ENCODE results near the gene CST4.

Gene CST4

DNA sequence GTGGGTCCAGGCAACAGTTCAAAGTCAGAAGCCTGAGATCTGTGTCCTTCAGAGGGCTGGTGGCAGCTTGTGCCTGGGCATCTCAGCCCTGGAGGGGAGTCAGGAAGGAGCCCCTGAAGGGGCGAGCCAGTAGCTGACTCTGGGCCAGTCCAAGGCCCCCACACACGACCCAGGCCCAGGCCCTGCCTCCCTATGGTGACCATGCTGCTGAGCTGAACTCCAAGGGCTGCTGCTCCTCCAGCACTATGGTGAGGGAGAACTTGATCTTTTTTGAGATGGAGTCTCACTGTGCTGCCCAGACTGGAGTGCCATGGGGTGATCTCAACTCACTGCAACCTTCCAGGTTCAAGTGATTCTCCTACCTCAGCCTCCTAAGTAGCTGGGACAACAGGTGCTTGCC, 35.9 kb downstream of the CST4 start:
- Histone ChIP-seq H3K9ac (ENCODE audit: low read depth, low read length) (no peak overlapping the region), H3K27me3 (ENCODE audit: control insufficient read depth, insufficient read depth, low read length) (no peaks in the 10 kb centered on the region), H3K36me3 (ENCODE audit: control insufficient read depth, insufficient read depth, low read length) (no peaks in the 10 kb centered on the region), H3K4me3 (ENCODE audit: low read depth, low read length) (no peak overlapping the region), H3K27ac (ENCODE audit: low read depth, low read length) (no peak overlapping the region), H3K4me1 (ENCODE audit: control insufficient read depth, insufficient read depth, low read length) (no peaks in the 10 kb centered on the region; the same call in 1 of the 2 replicates), H3K9me3 (ENCODE audit: control insufficient read depth, insufficient read depth, low read length) (no peaks in the 10 kb centered on the region)

DNA sequence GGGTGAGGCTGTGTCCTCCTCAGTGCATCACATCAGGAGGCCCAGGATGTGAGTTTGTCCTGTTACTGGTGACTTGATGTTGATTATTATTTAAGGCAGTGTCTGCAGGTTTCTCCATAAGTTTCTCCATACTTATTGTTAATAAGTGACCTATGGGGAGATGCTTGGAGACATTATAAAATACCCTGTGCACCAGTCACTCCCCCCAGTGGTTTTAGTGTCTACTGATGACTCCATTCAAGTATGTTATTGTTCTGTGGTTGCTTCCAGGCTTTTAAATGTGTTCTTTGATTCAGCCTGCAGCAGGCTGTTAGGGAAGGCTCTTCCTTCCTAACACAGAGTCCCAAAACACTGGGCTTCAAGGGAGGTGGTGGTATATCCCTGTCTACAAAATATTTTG, 36.5 kb downstream of the CST4 start:
- Histone ChIP-seq H3K9me3 (ENCODE audit: control insufficient read depth, insufficient read depth, low read length) (no peaks in the 10 kb centered on the region), H3K4me1 (ENCODE audit: control insufficient read depth, insufficient read depth, low read length) (no peaks in the 10 kb centered on the region; the same call in 1 of the 2 replicates), H3K36me3 (ENCODE audit: control insufficient read depth, insufficient read depth, low read length) (no peaks in the 10 kb centered on the region), H3K4me3 (ENCODE audit: low read depth, low read length) (no peak overlapping the region), H3K9ac (ENCODE audit: low read depth, low read length) (no peak overlapping the region), H3K27ac (ENCODE audit: low read depth, low read length) (no peak overlapping the region), H3K27me3 (ENCODE audit: control insufficient read depth, insufficient read depth, low read length) (no peaks in the 10 kb centered on the region)

DNA sequence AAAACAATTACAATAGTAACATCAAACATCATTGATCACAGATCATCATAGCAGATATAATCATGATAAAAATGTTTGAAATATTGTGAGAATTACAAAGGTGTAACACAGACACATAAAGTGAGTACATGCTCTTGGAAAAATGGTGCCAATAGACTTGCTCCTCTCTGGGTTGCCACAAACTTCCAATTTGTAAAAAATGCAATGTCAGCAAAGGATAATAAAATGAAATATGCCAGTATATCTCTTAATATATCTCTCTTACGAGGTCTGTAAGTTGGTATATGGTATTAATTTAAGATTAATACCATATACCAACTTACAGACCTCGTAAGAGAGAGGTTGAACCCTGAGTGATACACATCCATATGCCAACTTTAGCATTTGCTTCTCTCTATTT, 37.7 kb downstream of the CST4 start:
- Histone ChIP-seq H3K4me1 (ENCODE audit: control insufficient read depth, insufficient read depth, low read length) (no peaks in the 10 kb centered on the region; the same call in 1 of the 2 replicates), H3K9ac (ENCODE audit: low read depth, low read length) (no peak overlapping the region), H3K27me3 (ENCODE audit: control insufficient read depth, insufficient read depth, low read length) (no peaks in the 10 kb centered on the region), H3K27ac (ENCODE audit: low read depth, low read length) (no peak overlapping the region), H3K4me3 (ENCODE audit: low read depth, low read length) (no peak overlapping the region), H3K36me3 (ENCODE audit: control insufficient read depth, insufficient read depth, low read length) (no peaks in the 10 kb centered on the region), H3K9me3 (ENCODE audit: control insufficient read depth, insufficient read depth, low read length) (no peaks in the 10 kb centered on the region)

DNA sequence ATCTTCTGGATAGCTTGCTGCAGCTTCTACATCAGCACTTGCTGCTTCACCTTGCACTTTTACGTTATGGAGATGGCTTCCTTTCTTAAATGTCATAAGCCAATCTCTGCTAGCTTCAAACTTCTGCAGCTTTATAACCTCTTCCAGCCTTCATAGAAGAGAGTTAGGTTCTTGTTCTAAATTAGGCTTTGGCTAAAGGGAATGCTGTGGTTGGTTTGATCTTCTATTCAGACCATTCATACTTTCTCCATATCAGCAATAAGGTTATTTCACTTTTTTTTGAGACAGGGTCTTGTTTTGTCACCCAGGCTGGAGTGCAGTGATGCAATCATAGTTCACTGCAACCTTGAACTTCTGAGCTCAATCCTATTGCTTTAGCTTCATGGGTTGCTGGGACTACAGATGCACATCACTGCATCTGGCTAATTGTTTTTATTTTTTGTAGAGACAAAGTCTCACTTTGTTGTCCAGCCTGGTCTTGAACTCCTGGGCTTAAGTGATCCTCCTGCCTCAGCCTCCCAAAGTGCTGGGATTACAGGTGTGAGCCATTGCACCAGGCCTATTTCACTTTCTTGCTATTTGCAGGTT, 38.9 kb downstream of the CST4 start:
- no peaks in the 10 kb centered on the region for H3K4me1 ChIP-seq (ENCODE audit: control insufficient read depth, insufficient read depth, low read length)
- no peak overlapping the region for H3K9ac ChIP-seq (ENCODE audit: low read depth, low read length)
- H3K36me3 ChIP-seq (ENCODE audit: control insufficient read depth, insufficient read depth, low read length): no peaks in the 10 kb centered on the region
- H3K27ac ChIP-seq (ENCODE audit: low read depth, low read length): no peak overlapping the region
- no peaks in the 10 kb centered on the region for H3K9me3 ChIP-seq (ENCODE audit: control insufficient read depth, insufficient read depth, low read length)
- no peaks in the 10 kb centered on the region for H3K27me3 ChIP-seq (ENCODE audit: control insufficient read depth, insufficient read depth, low read length)
- no peak overlapping the region for H3K4me3 ChIP-seq (ENCODE audit: low read depth, low read length)

DNA sequence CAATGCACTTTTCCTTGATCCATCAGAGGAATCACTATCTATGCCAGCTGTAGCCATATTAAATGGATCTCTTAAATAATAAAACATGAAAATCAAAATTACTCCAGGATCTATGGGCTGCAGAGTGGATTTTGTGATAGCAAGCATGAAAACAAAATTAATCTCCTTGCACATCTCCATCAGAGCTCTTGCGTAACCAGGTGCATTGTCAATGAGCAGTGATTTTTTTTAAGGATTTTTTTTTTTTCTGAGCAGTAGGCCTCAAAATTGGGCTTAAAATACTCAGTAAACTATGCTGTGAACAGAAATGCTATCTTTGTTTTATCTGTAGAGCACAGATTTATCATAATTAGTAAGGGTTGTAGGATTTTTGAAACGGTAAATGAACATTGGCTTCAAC, 39.6 kb downstream of the CST4 start:
- Histone ChIP-seq H3K27ac (ENCODE audit: low read depth, low read length) (no peak overlapping the region), H3K27me3 (ENCODE audit: control insufficient read depth, insufficient read depth, low read length) (no peaks in the 10 kb centered on the region), H3K4me3 (ENCODE audit: low read depth, low read length) (no peak overlapping the region), H3K9ac (ENCODE audit: low read depth, low read length) (no peak overlapping the region), H3K4me1 (ENCODE audit: control insufficient read depth, insufficient read depth, low read length) (peaks cover 3% of the 10 kb centered on the region; the same call in 1 of the 2 replicates), H3K36me3 (ENCODE audit: control insufficient read depth, insufficient read depth, low read length) (no peaks in the 10 kb centered on the region), H3K9me3 (ENCODE audit: control insufficient read depth, insufficient read depth, low read length) (no peaks in the 10 kb centered on the region)

DNA sequence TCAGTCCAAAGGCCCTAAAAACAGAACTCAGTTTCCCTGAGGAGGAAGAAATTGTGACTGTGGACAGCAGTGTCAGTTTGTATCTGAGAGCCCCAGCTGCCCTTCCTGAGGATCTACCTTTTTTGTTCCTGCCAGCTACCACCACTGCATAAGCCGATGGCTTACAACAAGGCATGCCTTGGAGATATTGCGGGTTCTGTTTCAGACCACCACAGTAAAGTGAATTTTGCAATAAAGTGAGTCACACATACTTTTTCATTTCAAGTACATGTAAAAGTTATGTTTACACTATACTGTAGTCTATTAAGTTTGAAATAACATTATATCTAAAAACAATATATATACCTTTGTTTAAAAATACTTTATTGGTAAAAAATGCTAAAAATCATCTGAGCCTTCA, 41.5 kb downstream of the CST4 start:
- Histone ChIP-seq H3K27me3 (ENCODE audit: control insufficient read depth, insufficient read depth, low read length) (no peaks in the 10 kb centered on the region), H3K9ac (ENCODE audit: low read depth, low read length) (no peak overlapping the region), H3K9me3 (ENCODE audit: control insufficient read depth, insufficient read depth, low read length) (no peaks in the 10 kb centered on the region), H3K36me3 (ENCODE audit: control insufficient read depth, insufficient read depth, low read length) (no peaks in the 10 kb centered on the region), H3K27ac (ENCODE audit: low read depth, low read length) (no peak overlapping the region), H3K4me1 (ENCODE audit: control insufficient read depth, insufficient read depth, low read length) (peaks cover 3% of the 10 kb centered on the region; the same call in 1 of the 2 replicates), H3K4me3 (ENCODE audit: low read depth, low read length) (no peak overlapping the region)

DNA sequence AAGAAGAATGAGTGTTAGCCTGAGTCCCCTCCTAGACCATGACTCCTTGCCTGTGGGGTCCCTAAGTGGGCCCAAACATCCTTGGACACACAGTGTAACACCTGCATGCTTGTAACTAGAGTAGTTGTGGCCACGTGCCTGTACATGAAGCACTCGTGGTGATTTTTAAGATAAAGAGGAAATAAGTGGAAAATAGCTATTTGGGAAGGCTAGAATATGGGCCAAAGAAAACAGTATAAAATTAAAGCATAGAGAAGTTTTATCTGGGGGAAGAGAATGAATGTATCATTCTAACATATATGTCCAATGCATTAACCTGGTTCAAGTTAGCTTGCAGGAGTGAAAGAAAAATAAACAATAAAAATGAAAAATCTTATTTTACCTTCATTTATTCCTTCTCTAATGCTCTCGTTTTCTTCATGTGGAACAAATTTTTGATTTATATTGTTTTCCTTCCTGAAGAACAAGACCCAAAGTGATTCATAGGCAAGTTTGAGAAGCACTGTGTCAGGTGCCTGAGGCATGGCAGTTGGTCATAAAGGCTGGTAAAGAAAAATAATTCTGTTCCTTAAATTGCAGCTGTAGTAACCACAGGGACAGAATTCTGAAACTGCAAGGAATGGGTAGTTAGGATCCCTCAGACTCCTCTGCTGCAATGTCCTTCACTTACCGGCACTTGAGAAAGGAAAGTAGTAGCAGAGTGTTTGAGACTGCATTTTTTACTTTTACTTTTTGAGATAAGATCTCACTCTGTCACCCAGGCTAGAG, 42.5 kb downstream of the CST4 start:
- Histone ChIP-seq H3K27me3 (ENCODE audit: control insufficient read depth, insufficient read depth, low read length) (no peaks in the 10 kb centered on the region), H3K36me3 (ENCODE audit: control insufficient read depth, insufficient read depth, low read length) (no peaks in the 10 kb centered on the region), H3K9me3 (ENCODE audit: control insufficient read depth, insufficient read depth, low read length) (no peaks in the 10 kb centered on the region), H3K9ac (ENCODE audit: low read depth, low read length) (no peak overlapping the region), H3K27ac (ENCODE audit: low read depth, low read length) (no peak overlapping the region), H3K4me3 (ENCODE audit: low read depth, low read length) (no peak overlapping the region), H3K4me1 (ENCODE audit: control insufficient read depth, insufficient read depth, low read length) (peaks cover 3% of the 10 kb centered on the region; the same call in 1 of the 2 replicates)

- no peaks in the 10 kb centered on the region for H3K27me3 ChIP-seq (ENCODE audit: control insufficient read depth, insufficient read depth, low read length)
- H3K4me1 ChIP-seq (ENCODE audit: control insufficient read depth, insufficient read depth, low read length): peaks cover 3% of the 10 kb centered on the region; the same call in 1 of the 2 replicates
- H3K9me3 ChIP-seq (ENCODE audit: control insufficient read depth, insufficient read depth, low read length): no peaks in the 10 kb centered on the region
- H3K4me3 ChIP-seq (ENCODE audit: low read depth, low read length): no peak overlapping the region
- H3K27ac ChIP-seq (ENCODE audit: low read depth, low read length): no peak overlapping the region
- no peak overlapping the region for H3K9ac ChIP-seq (ENCODE audit: low read depth, low read length)
- H3K36me3 ChIP-seq (ENCODE audit: control insufficient read depth, insufficient read depth, low read length): no peaks in the 10 kb centered on the region
Measured at GRCh38 chr20:23645575-23645974, 43.3 kb downstream of the CST4 start.

- Histone ChIP-seq H3K9ac (ENCODE audit: low read depth, low read length) (no peak overlapping the region), H3K9me3 (ENCODE audit: control insufficient read depth, insufficient read depth, low read length) (no peaks in the 10 kb centered on the region), H3K4me3 (ENCODE audit: low read depth, low read length) (no peak overlapping the region), H3K27ac (ENCODE audit: low read depth, low read length) (no peak overlapping the region), H3K36me3 (ENCODE audit: control insufficient read depth, insufficient read depth, low read length) (no peaks in the 10 kb centered on the region), H3K4me1 (ENCODE audit: control insufficient read depth, insufficient read depth, low read length) (peaks cover 3% of the 10 kb centered on the region; the same call in 1 of the 2 replicates), H3K27me3 (ENCODE audit: control insufficient read depth, insufficient read depth, low read length) (no peaks in the 10 kb centered on the region)
Measured at GRCh38 chr20:23644164-23644563, 44.7 kb downstream of the CST4 start.

DNA sequence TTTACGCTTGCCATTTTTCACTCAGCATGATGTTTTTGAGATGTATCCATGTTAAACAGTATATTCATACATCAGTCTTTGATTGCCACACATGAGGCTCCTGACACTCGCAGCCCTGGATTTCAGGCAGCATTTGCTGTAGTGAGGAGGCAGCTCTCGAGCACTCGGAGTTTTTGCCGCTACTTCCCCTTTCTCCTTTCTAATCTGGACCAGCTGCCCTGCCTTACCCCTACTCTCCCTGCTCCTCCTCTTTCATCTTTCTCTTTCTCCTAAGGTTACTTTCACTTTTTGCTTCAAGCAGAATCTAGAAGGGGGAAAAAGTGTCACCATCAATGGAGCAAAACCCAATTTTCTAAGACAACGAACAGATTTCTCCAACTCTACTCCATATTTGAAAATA, 45.2 kb downstream of the CST4 start:
- Histone ChIP-seq H3K27me3 (ENCODE audit: control insufficient read depth, insufficient read depth, low read length) (no peaks in the 10 kb centered on the region), H3K9me3 (ENCODE audit: control insufficient read depth, insufficient read depth, low read length) (no peaks in the 10 kb centered on the region), H3K4me1 (ENCODE audit: control insufficient read depth, insufficient read depth, low read length) (peaks cover 3% of the 10 kb centered on the region; the same call in 1 of the 2 replicates), H3K4me3 (ENCODE audit: low read depth, low read length) (no peak overlapping the region), H3K9ac (ENCODE audit: low read depth, low read length) (no peak overlapping the region), H3K36me3 (ENCODE audit: control insufficient read depth, insufficient read depth, low read length) (no peaks in the 10 kb centered on the region), H3K27ac (ENCODE audit: low read depth, low read length) (no peak overlapping the region)

DNA sequence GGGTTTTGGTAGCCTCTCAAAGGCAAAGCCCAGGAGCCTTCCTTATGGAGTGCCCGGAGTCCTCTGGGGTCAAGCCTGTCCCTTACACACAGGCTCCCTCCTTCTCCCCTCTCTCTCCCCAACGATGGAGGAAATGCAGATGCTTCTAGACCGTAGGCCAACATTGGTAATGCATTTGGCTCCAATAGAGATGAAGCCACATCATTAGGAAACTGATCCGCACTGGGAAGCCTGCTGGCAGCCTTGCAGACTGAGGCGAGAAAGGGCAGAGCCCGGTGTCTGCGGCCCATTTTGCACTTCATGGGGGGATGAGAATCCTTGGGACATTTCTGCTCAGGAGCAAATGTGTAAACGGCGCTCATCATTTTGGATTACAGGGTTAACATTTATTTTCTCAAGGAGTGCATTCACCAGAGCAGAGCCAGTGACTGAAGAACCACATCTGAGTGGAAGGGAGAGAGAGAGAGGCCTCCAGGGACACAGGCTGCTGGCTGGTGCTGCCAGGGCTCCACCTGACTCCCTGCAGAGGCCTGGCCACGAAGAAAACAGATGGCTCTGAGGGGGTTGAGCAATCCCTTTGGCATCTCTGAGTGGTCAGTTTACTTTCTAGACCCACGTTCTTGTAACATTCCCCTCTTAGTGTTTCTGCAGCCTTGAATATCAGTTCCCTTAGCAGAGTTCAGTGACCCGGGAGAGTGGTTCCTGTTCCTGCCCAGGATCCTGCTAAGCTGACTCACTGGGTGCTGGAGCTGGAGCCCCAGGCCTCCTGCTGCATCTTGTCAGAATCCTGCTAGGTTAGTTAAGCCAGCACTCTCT, 46.7 kb downstream of the CST4 start:
- H3K9ac ChIP-seq (ENCODE audit: low read depth, low read length): no peak overlapping the region
- H3K9me3 ChIP-seq (ENCODE audit: control insufficient read depth, insufficient read depth, low read length): no peaks in the 10 kb centered on the region
- no peak overlapping the region for H3K27ac ChIP-seq (ENCODE audit: low read depth, low read length)
- peaks cover 3% of the 10 kb centered on the region; the same call in 1 of the 2 replicates for H3K4me1 ChIP-seq (ENCODE audit: control insufficient read depth, insufficient read depth, low read length)
- H3K4me3 ChIP-seq (ENCODE audit: low read depth, low read length): no peak overlapping the region
- H3K36me3 ChIP-seq (ENCODE audit: control insufficient read depth, insufficient read depth, low read length): no peaks in the 10 kb centered on the region
- H3K27me3 ChIP-seq (ENCODE audit: control insufficient read depth, insufficient read depth, low read length): no peaks in the 10 kb centered on the region

Data from HUES48 (cell line).